NCI-H146 (cell line): Measurements from ENCODE around the gene GPRIN3.
"Not testable (repeated sequence)": the region's sequence is repeated elsewhere in the genome, so short reads cannot be mapped to it uniquely, and the experiment has no call there.

Experiments
- DNase-seq: peaks from one replicate; lab custom pipeline; 2025; lab: John Stamatoyannopoulos, UW

GPRIN3 gene

DNA sequence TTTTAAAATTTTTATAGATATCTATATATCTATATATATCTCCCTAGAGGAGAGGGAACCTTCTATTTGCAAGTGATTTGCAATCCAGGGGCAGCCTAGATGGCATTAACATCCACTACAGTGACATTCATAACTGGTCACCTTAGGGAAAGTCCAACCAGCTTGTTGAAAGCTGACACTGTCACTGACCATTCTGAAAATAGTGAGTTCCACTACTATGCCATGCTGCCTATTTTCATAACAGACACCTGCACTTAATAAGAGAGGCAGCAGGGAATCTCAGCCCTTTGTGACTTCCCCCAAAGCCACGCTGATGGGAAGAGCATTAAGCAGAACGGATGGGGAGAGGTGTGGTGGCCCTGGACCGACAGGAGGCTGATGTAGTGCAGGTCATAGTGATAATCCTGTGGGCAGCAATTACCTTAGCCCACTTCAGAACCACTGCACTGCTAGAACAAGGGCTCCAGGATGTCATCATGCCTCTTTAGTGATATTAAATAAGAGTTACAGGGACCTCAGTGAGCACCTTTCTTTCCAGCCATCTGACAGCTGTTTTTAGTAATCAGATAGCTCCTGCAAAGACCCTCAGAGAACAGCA lies 51.3 kb downstream of the GPRIN3 start:
- DNase-seq = peak; percentile 54

DNA sequence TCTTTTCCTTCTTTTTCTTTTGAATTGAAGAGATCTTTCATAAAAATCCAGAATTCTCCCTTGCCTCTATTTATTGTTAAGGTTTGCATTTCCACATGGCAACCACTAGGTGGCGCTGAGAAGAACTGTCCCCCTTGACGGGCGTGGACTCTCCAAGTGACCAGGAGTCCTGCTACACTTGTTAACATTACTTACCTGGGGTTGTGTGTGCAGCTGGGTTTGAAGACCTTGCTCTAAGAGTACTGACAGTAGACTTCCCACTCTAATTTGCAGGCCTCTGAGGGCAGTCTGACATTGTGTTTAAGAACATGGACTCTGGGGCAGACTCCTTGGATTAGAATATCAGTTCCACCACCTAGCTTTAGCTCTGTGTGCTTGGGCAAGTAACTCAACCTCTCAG lies 52.8 kb downstream of the GPRIN3 start:
- DNase-seq = peak; percentile 17

DNA sequence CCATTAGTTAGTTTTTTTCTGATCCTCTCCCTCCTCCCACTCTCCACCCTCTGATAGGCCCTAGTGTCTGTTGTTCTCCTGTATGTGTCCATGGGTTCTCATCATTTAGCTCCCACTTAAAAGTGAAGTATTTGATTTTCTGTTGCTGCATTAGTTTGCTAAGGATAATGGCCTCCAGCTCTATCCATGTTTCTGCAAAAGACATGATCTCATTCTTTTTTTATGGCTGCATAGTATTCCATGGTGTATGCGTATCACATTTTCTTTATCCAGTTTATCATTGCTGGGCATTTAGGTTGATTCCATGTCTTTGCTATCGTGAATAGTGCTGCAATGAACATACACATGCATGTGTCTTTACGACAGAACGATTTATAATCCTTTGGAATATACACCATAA lies 53.3 kb downstream of the GPRIN3 start:
- not testable (repeated sequence) for DNase-seq

DNA sequence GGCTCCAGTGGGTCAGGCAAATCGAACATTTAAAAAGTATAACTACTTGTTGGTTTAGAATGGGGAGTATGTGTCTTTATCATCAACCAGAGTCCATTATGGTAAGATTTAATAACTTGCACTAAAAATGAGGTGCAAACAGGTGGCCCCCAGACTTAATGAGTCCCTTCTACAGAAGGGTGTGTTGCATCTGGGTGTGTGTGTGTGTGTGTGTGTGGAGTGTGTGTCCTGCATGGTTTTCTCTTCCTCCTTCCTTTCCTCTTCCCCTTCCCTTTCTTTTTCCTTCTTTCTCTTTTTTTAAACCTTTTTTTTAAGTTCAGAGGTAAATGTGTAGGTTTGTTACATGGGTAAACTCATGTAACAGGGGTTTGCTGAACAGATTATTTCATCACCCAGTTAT lies 53.7 kb downstream of the GPRIN3 start:
- DNase-seq = no peak

DNA sequence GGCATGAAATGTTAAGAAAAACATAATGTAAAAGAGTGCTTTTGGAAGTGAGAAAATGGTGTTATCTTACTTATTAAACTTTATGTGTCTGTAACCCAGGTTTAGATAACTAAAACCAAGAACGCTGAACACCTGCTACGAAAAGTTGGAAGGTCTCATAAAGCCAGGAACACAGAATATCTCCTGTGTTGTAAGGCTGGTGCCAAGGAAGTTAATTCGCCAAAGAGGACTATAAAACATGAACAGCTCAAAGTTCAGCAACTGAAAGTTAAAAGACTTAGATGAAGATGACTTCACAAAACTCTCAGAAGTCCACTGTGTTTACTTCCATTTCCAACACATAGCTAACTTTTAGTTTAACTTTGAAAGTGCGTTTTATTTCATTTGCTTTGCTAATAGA lies 54.3 kb downstream of the GPRIN3 start:
- no peak for DNase-seq

DNA sequence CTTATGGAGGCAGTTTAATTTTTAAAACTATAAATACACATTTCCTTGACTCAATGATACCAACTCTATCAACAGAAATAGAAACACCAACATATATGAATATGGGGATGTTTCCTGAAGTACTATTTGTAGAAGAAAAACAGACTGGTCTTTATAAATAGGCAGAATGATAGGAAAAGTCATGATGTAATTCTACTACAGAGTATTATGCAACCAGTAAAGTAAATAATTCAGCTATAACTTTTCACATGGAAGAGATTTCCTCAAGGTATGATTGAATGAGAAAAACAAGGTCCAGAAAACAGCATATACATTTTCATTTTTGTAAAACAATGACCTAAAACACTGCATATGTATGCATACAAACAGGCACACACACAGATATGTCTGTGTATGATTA lies 56.2 kb downstream of the GPRIN3 start:
- no peak for DNase-seq

DNA sequence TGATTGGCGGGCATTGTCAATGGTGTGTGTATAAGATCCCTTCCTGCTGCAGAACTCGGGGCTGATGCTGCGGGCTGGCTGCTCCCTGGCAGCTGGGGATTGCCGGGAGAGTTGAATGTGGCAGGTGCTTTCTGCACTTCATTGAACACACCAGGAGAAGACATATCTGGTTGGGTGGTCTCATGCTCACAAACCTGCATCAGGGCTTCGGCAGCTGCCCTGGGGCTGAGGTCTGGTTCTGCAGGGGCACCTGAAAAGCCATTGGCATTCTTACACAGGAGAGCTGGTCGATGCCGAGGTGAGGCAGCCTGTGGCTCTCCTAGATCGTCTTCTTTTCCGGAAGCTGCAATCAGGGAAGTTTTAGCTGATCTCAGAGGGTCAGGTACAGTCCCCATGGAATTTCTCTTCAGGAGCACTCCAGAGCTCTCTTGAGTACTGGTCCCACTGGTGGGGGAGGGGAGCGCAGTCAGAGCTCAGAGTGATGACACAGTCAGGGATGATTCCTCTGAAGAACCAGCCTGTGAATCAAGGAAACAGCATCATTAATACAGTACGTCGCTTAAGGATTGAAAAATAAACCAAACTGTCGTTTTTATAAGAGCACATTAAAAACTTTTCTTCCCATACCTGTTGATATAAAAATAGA lies 57.8 kb downstream of the GPRIN3 start:
- peak; percentile 71 for DNase-seq

DNA sequence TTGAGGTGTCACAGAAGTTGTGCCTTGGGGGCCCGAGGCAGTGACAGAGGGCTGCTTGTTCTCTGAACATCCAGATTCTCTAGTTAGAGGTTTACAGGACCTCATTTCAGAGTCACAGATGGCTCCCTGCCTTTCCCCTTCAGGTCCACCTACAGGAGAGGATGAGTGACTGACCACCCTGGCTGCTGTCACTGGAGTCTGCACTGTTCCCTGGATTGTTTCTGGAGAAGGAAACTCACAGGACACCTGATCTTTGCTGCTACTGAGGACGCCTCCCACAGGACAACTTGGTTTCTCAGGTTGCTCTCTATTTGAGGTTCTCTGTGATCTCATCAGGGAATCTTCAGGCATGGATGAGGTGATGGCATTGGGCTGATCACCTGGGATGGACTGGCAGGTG lies 58.3 kb downstream of the GPRIN3 start:
- no peak for DNase-seq

DNA sequence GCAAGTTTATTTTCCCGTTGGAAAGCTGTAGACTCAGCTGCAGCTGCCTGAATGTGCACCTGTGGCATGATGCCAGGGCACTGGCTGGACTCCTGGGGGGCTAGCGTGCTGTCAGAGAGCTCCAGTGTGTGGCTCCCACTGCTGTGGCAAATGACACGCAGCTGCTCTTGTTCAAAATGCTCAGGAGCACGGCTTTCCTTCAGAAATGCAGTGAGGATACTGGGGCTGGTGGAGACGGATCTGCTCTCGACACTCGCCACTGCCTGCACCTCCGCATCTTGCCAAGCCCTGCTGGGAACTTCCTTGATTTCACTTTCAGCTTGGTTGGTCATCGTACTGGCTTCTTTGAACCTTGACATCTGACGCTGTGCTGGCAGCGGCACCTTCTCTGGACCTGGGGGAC lies 58.7 kb downstream of the GPRIN3 start:
- DNase-seq = peak; percentile 83

DNA sequence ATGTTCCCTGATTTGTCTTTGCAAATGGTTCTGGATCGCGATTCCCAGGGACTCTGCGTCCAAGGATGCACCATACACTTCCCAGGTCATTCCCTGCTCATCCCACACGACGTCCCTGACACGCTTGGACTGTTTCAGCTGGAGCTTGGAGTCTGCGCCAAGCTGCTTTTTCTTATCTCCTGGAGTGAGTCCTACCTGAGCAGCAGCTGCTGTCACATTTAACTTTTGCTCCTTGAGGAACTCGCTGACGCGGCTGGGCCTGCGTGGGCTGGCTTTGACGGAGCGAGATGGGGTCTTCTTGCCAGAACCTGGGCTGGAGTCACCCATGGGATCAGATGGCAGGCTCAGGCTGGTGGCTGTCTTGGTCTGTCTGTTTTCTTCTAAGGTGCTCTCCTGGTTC lies 59.6 kb downstream of the GPRIN3 start:
- DNase-seq = no peak

DNA sequence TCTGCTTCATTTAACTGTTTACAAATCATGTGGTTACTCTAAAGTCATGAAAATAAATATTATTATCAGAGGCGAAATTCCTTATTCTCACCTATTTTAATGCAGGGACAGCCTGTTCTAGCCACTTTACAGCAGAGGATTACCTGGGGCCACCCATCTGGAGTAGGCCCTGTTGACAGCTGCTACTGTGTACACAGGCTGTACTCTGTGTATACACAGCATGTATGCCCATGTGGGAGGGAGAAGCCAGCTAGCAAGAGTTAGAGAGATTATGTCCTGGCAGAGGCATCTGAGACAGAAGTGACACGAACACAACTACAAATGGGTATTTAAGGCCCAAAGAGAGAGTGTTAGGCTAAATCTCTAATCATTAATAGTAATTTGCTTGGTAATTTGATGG lies 62.1 kb downstream of the GPRIN3 start:
- DNase-seq = peak; percentile 73

DNA sequence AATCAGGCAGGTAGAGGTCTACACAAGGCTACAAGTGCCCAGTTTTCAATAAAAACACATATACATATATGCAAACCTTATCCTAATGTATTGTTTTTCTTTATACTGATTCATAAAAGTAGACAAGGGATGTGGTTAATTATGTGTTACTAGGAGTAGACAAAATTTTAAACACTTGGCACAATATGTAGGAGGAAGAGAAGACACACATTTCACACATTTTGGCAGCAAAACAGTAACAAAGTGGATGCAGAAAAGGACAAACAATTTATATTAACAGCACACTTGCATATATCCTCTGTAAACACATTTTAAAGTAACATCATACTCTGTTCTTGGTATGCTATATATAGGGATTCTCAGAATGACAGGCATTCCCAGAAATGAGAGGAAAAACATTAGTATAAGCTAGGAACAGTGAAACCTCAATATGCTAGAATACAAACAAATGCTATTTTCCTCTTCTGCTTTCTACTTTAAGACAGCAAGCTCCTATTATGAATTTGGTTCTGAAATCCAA lies 63.8 kb downstream of the GPRIN3 start:
- DNase-seq = no peak

DNA sequence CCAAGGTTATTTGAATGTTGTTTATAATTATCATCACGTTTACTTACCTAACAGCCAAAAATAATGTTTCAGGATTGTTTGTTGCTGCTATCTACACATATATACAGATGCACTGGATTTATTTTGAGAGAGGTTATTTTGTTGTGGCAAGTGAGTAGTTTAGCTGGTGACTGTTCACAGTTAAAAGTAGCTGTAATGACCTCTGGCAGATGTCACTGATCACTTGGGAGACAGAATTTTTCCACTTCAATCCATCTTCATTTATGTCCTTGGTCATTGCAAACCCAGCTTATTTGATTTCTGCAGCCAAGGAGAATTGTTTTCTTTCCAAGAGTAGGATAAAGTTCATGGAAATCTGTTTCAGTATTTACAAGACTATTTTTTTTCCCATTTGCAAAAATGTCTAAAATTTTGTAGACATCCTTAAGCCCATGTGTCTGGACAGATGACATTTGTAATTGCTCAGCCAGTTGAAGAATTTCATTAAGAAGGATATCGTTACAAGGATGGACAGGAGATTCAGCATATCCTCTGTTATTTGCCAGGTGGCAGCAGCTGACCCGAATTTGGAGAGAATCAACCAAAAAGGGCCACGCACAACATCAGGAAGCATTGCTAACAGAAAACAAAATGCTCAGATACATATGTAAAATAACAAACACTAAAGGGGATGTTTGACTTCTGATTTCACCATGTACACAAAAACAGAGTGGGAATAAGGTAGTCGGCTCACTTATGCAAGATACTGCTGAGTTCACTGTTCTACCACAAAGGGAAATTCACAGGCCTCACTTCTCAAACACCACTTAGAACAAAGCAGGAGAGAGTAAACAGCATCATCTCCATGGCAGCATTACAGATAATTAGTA lies 64.5 kb downstream of the GPRIN3 start:
- DNase-seq = peak; percentile 48

DNA sequence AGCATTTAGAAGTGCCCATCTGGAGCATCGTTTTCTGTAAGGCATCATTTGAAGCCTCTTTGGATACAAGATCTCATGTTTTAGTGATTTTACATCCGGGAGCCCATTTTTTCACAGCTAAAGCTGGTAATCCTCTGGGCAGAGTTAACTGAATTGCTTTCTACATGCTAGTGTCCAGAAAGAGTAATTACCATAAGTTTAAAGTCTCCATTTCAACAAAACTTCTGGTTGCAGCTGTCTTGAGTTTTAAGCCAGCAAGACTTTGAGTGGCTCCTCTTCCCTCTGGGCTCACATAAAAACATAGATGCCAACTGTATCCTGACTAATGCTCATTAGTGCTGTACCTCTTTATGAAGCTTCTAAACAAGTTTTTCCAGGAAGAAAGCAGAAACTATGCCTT lies 65.4 kb downstream of the GPRIN3 start:
- DNase-seq = no peak

DNA sequence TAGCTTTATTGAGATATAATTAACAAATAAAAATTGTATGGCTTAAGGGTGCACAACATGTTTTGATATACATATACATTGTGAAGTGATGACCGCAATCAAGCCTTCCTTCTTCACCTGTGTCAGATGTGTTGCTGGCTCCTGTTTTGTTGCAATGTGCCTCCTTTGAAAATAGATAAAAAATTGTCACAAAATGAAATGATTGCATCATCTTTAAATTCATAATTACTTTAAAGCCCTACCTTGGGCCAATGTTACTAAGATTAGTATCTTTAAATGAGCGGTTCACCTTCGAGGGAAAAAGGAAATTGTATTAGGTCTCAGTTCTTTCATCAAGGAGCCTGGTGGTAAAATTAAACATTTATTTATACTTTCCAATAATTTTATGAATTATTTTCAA lies 77.3 kb downstream of the GPRIN3 start:
- DNase-seq = no peak

DNA sequence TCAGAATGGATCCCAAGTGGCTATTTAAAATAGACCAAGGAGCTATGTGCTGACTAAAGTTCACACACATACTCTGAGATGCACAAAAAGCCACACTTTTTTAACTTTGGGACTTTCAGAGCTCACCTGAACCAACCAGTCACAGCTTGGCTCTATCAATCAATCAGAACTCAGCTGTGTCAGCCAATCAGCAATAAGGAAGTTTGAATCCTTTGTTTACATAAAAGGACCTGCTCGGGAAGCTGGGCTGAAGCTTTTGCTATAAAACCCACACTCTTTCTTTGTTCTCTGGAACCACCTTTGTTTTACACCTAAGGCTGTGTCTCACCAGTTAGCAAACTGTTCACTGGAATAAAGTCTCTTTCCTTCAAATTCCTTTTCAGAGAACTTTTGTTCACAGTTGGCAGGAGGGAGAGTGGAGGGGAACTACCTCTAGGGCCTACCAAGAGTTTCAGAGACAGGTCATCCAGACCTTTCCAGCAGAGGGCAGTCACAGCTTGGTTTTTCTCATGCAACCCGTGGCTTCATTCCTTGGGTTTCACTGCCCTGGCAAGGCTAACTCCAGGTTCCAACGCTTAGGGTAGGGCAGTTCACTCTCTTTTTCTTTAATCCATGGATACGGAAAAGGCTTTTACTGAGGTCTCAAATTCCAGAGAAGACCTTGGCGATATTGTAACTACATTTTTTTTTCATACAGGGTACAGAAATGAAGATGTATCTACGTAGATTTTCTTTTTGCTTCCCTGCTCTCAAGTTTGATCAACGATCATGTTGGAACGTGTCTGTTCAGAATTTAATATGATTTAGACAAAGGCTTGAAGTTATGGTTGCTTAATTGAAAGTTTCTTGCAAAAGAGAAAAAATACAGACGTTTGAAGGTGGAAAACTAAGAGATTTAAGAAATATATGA lies 80.7 kb downstream of the GPRIN3 start:
- peak; percentile 59 for DNase-seq

DNA sequence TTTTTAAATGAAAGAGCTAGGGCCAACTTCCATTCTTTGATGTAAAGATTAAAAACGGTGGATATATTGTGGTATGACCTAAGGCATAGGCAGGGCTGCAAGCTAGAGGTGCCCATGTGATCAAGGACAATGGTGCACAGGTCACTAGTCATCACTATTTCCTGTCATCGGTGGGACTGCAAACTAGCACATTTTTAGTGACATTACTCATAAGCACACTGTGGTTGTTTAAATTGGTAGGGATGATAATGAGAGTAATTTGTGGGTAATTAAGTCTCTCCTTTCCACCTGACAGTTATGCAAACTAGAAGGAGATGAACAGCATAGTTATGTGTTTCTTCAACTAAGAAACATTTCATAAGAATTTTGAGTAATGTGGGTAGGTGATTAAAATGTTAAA lies 85.4 kb downstream of the GPRIN3 start:
- peak; percentile 56 for DNase-seq

DNA sequence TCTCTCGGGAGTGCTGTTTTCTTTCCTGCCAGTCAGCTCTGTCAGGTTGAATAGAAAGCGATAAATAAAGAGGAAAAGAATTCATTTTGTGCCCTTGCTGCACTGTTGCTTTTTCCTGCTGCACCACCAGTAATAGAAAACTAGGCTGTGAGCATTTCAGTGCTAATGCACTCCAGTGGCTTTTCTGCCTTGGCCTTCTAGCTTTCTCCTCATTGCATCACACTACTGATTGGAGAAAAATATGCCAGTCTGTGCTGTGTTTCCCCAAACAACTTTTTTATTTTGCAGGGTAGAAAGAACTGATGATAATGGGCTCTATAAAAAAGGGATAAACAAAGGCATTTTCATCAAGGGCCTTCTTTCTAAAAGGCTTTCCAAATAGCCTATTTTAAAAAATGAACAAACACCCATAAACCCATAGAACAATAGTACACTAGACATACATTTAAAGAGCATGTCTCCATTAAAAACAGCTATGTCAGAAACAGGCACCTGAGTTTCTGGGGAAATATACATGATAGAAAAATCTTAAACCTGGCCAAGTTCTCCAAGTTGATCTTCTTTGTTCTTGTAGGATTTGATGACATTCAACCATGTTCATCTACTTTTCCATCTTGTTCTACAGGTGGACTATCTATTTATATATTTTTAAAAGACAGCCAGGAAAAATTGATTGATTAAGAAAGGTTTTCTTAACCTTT lies 86.3 kb downstream of the GPRIN3 start:
- no peak for DNase-seq

DNA sequence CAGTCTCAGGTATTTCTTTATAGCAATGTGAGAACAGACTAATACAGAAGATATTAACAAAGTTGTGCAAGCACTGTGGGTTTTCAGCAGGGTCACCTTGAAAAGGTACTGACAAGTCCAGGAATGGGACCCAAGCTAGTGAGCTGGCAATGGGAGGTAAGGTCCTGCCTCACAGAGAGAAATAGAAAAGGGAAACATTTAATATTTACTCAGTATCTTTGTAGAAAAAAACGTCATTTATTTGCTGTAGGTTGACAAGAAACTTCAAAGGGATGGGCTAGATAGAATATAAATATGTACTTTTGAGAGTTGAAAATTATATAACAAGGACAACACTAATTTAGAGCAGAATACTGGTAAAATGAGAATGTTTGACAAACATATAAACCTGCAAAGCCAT lies 89.0 kb downstream of the GPRIN3 start:
- no peak for DNase-seq

DNA sequence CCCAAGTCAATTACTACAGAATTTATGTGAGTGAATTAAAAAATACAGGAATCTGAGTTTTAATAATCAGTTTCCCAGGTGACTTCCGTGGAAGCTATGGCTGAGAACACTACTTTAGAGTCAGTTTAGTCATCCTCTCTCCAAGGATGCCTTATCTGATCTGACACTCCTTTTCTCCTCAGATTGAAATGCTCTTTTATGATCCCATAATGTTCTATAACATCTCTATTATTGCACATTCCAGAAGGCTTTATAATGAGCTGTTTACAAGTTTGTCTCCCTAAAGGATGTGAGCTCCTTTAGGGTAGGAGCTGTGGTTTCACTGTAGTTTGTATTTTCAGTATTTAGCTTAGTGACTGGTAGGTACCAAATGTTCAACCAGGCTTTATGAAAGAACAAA lies 90.0 kb downstream of the GPRIN3 start:
- no peak for DNase-seq

DNA sequence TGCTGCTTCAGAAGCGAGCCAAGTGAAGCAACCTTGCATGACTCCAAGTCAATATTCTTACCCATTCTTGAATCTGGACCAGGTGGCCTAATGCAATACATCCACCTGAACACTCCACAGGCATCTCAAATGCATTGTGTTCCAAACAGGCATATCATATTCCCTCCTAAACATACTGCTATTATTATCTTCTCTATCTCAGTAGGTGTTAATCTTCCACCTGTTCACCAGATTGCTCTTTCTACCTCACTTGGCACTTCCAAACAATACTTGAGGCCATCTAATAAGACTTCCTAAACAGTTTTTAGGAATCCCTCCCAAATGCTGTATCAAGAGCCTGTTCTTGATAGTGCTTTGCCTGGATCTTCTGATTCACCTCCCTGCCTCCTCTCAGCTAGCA lies 90.7 kb downstream of the GPRIN3 start:
- peak; percentile 70 for DNase-seq
